ENCODE measurements around the gene RFFL. TPM values are rescaled to one million over a fixed set of nuclear protein-coding genes. Genes with fewer than 3 reads are reported as not detected.
A peak's percentile ranks its signal among the peaks of the same experiment; 100 is the strongest.

Gene RFFL
- total RNA-seq, 6 donors from 2014 or later = 17.6 to 30.8 (median 25.3) TPM

DNA sequence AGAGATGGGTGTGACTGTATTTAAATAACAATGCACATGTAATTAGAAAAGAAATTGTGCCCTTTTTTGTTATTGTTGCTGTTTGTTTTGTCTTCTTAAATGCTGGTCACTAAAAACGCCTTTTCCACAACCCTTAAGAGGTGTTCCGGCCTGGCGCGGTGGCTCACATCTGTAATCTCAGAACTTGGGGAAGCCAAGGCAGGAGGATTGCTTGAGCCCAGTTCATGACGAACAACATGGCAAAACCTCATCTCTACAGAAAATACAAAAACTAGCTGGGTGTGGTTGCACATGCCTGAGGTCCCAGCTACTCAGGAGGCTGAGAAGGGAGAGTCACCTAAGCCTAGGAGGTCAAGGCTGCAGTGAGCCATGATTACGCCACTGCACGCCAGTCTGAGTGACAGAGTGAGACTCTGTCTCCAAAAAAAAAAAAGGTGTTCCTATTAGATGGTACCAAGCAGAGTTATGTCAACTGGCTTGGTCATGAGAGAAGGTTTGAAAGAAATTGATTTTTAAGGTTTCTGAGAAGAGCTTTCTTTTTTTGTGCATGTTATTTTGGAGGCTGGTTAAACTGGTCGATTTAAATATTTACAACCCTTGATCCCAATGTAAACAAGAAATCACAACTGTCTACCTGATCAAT lies 23.5 kb upstream of the RFFL start:
- Histone ChIP-seq H3K27me3 (no peaks in the 10 kb centered on the region), H3K27ac (peak overlapping the region in 1 of 4 donors; percentile 10), H3K4me1 (peaks cover 15 to 39% (median 19%) of the 10 kb centered on the region in 4 donors), H3K9me3 (no peaks in the 10 kb centered on the region), H3K4me3 (no peak overlapping the region), H3K36me3 (no peaks in the 10 kb centered on the region)
- no peak for TF ChIP-seq EP300 (IDR thresholded peaks at IDR 0.05)
- TF ChIP-seq POLR2A (IDR thresholded peaks at IDR 0.05) = no peak
- no peak for TF ChIP-seq POLR2AphosphoS5 (IDR thresholded peaks at IDR 0.05)
- TF ChIP-seq, protein P1, sequence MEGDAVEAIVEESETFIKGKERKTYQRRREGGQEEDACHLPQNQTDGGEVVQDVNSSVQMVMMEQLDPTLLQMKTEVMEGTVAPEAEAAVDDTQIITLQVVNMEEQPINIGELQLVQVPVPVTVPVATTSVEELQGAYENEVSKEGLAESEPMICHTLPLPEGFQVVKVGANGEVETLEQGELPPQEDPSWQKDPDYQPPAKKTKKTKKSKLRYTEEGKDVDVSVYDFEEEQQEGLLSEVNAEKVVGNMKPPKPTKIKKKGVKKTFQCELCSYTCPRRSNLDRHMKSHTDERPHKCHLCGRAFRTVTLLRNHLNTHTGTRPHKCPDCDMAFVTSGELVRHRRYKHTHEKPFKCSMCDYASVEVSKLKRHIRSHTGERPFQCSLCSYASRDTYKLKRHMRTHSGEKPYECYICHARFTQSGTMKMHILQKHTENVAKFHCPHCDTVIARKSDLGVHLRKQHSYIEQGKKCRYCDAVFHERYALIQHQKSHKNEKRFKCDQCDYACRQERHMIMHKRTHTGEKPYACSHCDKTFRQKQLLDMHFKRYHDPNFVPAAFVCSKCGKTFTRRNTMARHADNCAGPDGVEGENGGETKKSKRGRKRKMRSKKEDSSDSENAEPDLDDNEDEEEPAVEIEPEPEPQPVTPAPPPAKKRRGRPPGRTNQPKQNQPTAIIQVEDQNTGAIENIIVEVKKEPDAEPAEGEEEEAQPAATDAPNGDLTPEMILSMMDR (IDR thresholded peaks at IDR 0.05) = no peak
- DNase-seq (no peak), ATAC-seq (ENCODE audit: low FRiP score in 2 of 2) (no peak)
- WGBS, 2 donors = 85 to 91% methylated on average over 8 of the region's 8 CpGs

DNA sequence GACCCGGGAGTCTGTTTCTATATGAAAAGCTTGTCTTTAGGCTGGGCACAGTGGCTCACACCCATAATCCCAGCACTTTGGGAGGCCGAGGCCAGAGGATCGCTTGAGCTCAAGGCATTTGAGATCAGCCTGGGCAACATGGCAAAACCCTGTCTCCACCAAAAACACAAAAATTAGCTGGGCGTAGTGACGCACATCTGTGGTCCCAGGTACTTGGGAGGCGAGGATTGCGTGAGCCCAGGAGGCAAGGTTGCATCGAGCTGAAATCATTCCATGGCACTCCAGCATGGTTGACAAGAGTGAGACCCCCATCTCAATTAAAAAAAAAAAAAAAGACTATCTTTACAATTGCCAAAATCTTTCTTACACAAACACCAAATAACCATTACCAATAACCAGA lies 22.7 kb upstream of the RFFL start:
- TF ChIP-seq EP300 (IDR thresholded peaks at IDR 0.05) (no peak), POLR2AphosphoS5 (IDR thresholded peaks at IDR 0.05) (no peak), POLR2A (IDR thresholded peaks at IDR 0.05) (no peak)
- TF ChIP-seq, protein P1 (IDR thresholded peaks at IDR 0.05) = no peak
- ATAC-seq (ENCODE audit: low FRiP score in 2 of 2) (no peak), DNase-seq (no peak)
- H3K9me3 ChIP-seq = no peaks in the 10 kb centered on the region
- WGBS, 2 donors = 89 to 96% methylated on average over 8 of the region's 8 CpGs
- H3K4me1 ChIP-seq = peaks cover 16 to 45% (median 22%) of the 10 kb centered on the region in 4 donors
- no peaks in the 10 kb centered on the region for H3K36me3 ChIP-seq
- H3K4me3 ChIP-seq = no peak overlapping the region
- no peak overlapping the region for H3K27ac ChIP-seq
- H3K27me3 ChIP-seq = no peaks in the 10 kb centered on the region

DNA sequence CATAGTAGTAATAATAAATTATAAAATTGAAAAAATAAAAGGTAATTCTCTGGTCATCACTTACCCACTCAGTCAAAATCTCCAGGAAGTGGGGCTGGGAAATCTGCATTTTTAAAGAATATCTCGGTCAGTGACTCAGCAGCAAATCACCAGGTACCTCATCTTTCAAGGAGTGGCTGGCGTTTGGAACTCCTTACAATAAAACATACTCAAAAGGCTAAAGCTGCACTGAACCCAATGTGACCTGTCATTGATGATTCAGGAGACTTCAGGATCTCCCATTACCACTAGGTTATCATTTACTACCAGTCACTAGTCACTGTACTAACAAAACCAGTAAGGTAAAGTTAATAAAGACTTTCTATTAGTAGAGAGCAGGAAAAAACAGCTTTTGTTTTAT lies 21.5 kb upstream of the RFFL start:
- H3K9me3 ChIP-seq = no peaks in the 10 kb centered on the region
- H3K4me3 ChIP-seq = no peak overlapping the region
- TF ChIP-seq, protein P1 (IDR thresholded peaks at IDR 0.05) = no peak
- no peak for TF ChIP-seq POLR2A (IDR thresholded peaks at IDR 0.05)
- TF ChIP-seq POLR2AphosphoS5 (IDR thresholded peaks at IDR 0.05) = no peak
- TF ChIP-seq EP300 (IDR thresholded peaks at IDR 0.05) = no peak
- ATAC-seq (ENCODE audit: low FRiP score in 2 of 2) (no peak), DNase-seq (no peak)
- H3K27ac ChIP-seq = no peak overlapping the region
- H3K27me3 ChIP-seq = no peaks in the 10 kb centered on the region
- 77 to 83% methylated on average over 2 of the region's 2 CpGs for WGBS, 2 donors
- H3K36me3 ChIP-seq = no peaks in the 10 kb centered on the region
- H3K4me1 ChIP-seq = peaks cover 16 to 44% (median 23%) of the 10 kb centered on the region in 4 donors

DNA sequence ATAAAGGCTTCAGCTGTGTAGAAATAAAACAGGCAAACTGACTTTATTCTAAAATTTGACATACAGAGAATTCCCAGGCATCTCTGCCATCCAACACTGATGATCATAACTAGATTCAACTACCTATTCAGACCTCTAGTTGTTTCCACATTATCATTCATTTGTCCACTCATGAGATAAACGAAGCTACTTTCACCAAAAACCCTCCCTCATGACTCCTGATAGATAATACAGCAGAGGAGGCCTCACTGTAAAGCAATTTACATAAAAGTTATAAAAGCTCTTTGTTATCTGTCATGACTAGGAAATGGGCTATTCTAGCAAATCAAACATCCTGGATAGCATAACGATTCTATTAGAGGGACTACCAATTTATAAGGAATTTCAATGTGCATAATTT lies 19.6 kb upstream of the RFFL start:
- no peak overlapping the region for H3K4me3 ChIP-seq
- no peaks in the 10 kb centered on the region for H3K36me3 ChIP-seq
- H3K4me1 ChIP-seq = peaks cover 15 to 33% (median 19%) of the 10 kb centered on the region in 4 donors
- DNase-seq (no peak), ATAC-seq (ENCODE audit: low FRiP score in 2 of 2) (no peak)
- 74 to 78% methylated on average over 2 of the region's 2 CpGs for WGBS, 2 donors
- H3K9me3 ChIP-seq = no peaks in the 10 kb centered on the region
- H3K27ac ChIP-seq = no peak overlapping the region
- TF ChIP-seq EP300 (IDR thresholded peaks at IDR 0.05) (no peak), POLR2A (IDR thresholded peaks at IDR 0.05) (no peak), POLR2AphosphoS5 (IDR thresholded peaks at IDR 0.05) (no peak)
- TF ChIP-seq, protein P1 (IDR thresholded peaks at IDR 0.05) = no peak
- H3K27me3 ChIP-seq = no peaks in the 10 kb centered on the region
